HG03439 (cell line): ENCODE measurements around the gene SLAMF7.

Source experiments
- ATAC-seq: cut with Tn5 transposase; IDR thresholded peaks from one replicate; pipeline ENCODE4 v1.9.1; 2021; ENCODE audit warnings: mild to moderate bottlenecking, moderate library complexity; ENCODE audit not compliant: unreplicated experiment

The SLAMF7 gene

GRCh38 chr1:160799641-160800040, 60.6 kb downstream of the SLAMF7 start:
- ATAC-seq, result no peak

GRCh38 chr1:160800142-160800541, 61.1 kb downstream of the SLAMF7 start:
- ATAC-seq, result no peak

GRCh38 chr1:160800645-160801408, 61.8 kb downstream of the SLAMF7 start:
- ATAC-seq, result no peak

- ATAC-seq, result no peak
Observed at GRCh38 chr1:160801836-160802580, 63.0 kb downstream of the SLAMF7 start.
